Liver (tissue), 10 donors: ENCODE measurements around the gene HFM1. TPM values are rescaled to one million over a fixed set of nuclear protein-coding genes. Genes with fewer than 3 reads are reported as not detected.

Source experiments
- DNase-seq: peaks from one replicate; pipeline ENCODE4 v3.0.0-alpha.2; 2017; ENCODE audit warnings: low spot score
- H3K27ac ChIP-seq, 2 donors: one replicate each; pipeline ENCODE4 v1.7.0; 2013; ENCODE audit warnings: inconsistent platforms in 2 of 2, low read length in 2 of 2, control low read depth in 1 of 2, low read depth in 1 of 2, mild to moderate bottlenecking in 1 of 2
- H3K27me3 ChIP-seq, 4 donors: one replicate each; pipeline versions ENCODE4 v1.6.1 to v1.7.0; 2013; ENCODE audit warnings: low read length in 3 of 4, inconsistent platforms in 1 of 4, mild to moderate bottlenecking in 1 of 4, moderate library complexity in 1 of 4; ENCODE audit not compliant: control insufficient read depth in 4 of 4, insufficient read depth in 4 of 4
- H3K36me3 ChIP-seq, 4 donors: one replicate each; pipeline versions ENCODE4 v1.6.1 to v1.7.0; 2013; ENCODE audit warnings: low read length in 3 of 4, mild to moderate bottlenecking in 3 of 4, low read depth in 1 of 4, moderate library complexity in 1 of 4; ENCODE audit not compliant: control insufficient read depth in 4 of 4, insufficient read depth in 3 of 4
- H3K4me1 ChIP-seq, 4 donors: one replicate each; pipeline versions ENCODE4 v1.6.1 to v1.7.0; 2013; ENCODE audit warnings: low read length in 3 of 4, mild to moderate bottlenecking in 3 of 4, moderate library complexity in 1 of 4; ENCODE audit not compliant: control insufficient read depth in 4 of 4, insufficient read depth in 4 of 4
- H3K4me3 ChIP-seq, 3 donors: one replicate each; pipeline versions ENCODE4 v1.6.1 to v1.7.0; 2013; ENCODE audit warnings: low read length in 3 of 3, control low read depth in 1 of 3, low read depth in 1 of 3, mild to moderate bottlenecking in 1 of 3
- H3K9ac ChIP-seq, 2 donors: one replicate each; pipeline ENCODE4 v1.7.0; 2013; ENCODE audit warnings: low read length in 2 of 2, mild to moderate bottlenecking in 2 of 2, moderate library complexity in 2 of 2, control low read depth in 1 of 2, low read depth in 1 of 2
- H3K9me3 ChIP-seq, 4 donors: one replicate each; pipeline versions ENCODE4 v1.6.1 to v1.7.0; 2013; ENCODE audit warnings: low read length in 3 of 4; ENCODE audit not compliant: control insufficient read depth in 4 of 4
- CTCF ChIP-seq: fragments of 150-350 bp; IDR thresholded peaks from 2 replicates; pipeline ENCODE4 v1.5.1; 2017; ENCODE audit warnings: improper control_type of control experiment, low read depth, low read length; ENCODE audit not compliant: missing input control
- HNF4A ChIP-seq, 2 donors: conservative IDR thresholded peaks; 2 replicates each; pipeline ENCODE4 v1.6.1; 2016; ENCODE audit warnings: antibody characterized with exemption in 2 of 2, mild to moderate bottlenecking in 2 of 2
- TAF1 ChIP-seq: conservative IDR thresholded peaks from 2 replicates; pipeline ENCODE4 v1.6.1; 2016; ENCODE audit warnings: antibody characterized with exemption, mild to moderate bottlenecking
- WGBS: extraction: QIAGEN DNeasy Blood & Tissue Kit; methylation state at CpG from one replicate; pipeline ENCODE4 v1.1.7; 2013; 5-methylcytosine and 5-hydroxymethylcytosine counted together
- polyA plus RNA-seq, 2 donors: library from polyadenylated mRNA; stranded (reverse) in 1 of 2; unstranded in 1 of 2; fragments of 200-250 nt in 1 of 2; fragments of >200 nt in 1 of 2; fragmentation: Nextera tagmentation in 1 of 2; extraction: Ambion mirVana in 1 of 2; gene quantifications; one replicate each; pipeline versions ENCODE4 v1.2.1 to v1.2.3, GENCODE V29; 2013 to 2015
- small RNA-seq: library from RNA; depleted of rRNA; stranded (forward); fragments of <200 nt; gene quantifications from one replicate; pipeline ENCODE3, GENCODE V24; 2014
- total RNA-seq, 2 donors: library from RNA; depleted of rRNA; stranded (reverse); fragments of >200 nt; gene quantifications; one replicate each; pipeline ENCODE4 v1.2.3, GENCODE V29; 2014
- TF ChIP-seq, protein P1 (sequence below): IDR thresholded peaks from 2 replicates; pipeline ENCODE4 v1.6.1; 2016; ENCODE audit warnings: antibody characterized with exemption
- donor health status: healthy.
- donor health status: healthy.
- donor health status: healthy.
- donor health status: healthy.
- donor health status: healthy.

HFM1 gene
- total and polyA plus RNA-seq, 4 donors: 0.01 to 2.8 (median 0.29) TPM

GRCh38 chr1:91217911-91218310 lies 186.7 kb downstream of the HFM1 start:
- WGBS: 83% methylated on average over 8 of the region's 8 CpGs
- H3K27ac ChIP-seq: no peak overlapping the region
- H3K4me3 ChIP-seq: no peak overlapping the region
- no peaks in the 10 kb centered on the region for H3K36me3 ChIP-seq
- no peak for TF ChIP-seq TAF1
- TF ChIP-seq HNF4A (conservative IDR thresholded peaks at IDR 0.05): no peak
- TF ChIP-seq, protein P1, sequence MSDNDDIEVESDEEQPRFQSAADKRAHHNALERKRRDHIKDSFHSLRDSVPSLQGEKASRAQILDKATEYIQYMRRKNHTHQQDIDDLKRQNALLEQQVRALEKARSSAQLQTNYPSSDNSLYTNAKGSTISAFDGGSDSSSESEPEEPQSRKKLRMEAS: no peak
- TF ChIP-seq CTCF: no peak
- H3K9ac ChIP-seq: no peak overlapping the region
- H3K27me3 ChIP-seq: no peaks in the 10 kb centered on the region
- H3K4me1 ChIP-seq: no peaks in the 10 kb centered on the region
- DNase-seq: no peak
- H3K9me3 ChIP-seq: no peaks in the 10 kb centered on the region

Small RNAs within 50 kb of the gene (small RNA-seq; reads per million reads assigned to genes)
- not detected for gene RF00019

Other genes with a start within 250 kb of the HFM1 start
- gene CDC7, start 96.0 kb upstream of the HFM1 start, total RNA-seq: 10 to 100 TPM in 1 of 2 donors, under 1 TPM in 1; 0.59 to 15.0 TPM
- under 1 TPM; 0.43 to 0.63 TPM for gene CDC7, start 96.0 kb upstream of the HFM1 start, polyA plus RNA-seq